Uterus (tissue), 2 donors: Measurements from ENCODE around the gene ZBTB17.

Experiments
- POLR2A ChIP-seq, 2 donors: fragments of 450-650 bp; IDR thresholded peaks; one replicate each; pipeline ENCODE4 v1.6.1; 2016; ENCODE audit warnings: antibody characterized with exemption in 2 of 2, mild to moderate bottlenecking in 1 of 2, moderate library complexity in 1 of 2
- TF ChIP-seq, protein P1 (sequence below), 4 experiments: fragments of 200-600 bp in 2 of 4; fragments of 450-650 bp in 2 of 4; sonication (generic) in 2 of 4; IDR thresholded peaks; one replicate each; pipeline ENCODE4 v1.5.1; 2016 to 2019; ENCODE audit warnings: antibody characterized with exemption in 4 of 4, mild to moderate bottlenecking in 2 of 4, moderate library complexity in 1 of 4

DNA sequence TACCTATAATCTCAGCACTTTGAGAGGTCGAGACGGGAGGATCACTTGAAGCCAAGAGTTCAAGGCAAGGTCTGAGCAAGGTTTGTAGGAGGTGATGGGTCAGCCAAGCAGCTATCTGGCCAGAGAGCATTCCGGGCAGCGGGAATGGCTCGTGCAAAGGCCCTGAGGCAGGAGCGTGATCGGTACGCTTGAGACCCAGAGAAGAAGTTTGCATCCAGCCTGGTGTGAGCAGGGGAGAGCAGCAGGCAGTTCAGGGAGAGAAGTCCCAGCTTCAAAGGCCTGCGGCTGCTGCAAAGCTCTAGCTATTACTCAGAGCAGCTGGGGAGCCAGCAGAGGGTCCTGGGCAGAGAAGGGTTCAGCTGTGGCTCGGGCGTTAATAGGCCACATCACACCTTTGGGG lies 23.0 kb upstream of the ZBTB17 start:
- TF ChIP-seq, protein P1, sequence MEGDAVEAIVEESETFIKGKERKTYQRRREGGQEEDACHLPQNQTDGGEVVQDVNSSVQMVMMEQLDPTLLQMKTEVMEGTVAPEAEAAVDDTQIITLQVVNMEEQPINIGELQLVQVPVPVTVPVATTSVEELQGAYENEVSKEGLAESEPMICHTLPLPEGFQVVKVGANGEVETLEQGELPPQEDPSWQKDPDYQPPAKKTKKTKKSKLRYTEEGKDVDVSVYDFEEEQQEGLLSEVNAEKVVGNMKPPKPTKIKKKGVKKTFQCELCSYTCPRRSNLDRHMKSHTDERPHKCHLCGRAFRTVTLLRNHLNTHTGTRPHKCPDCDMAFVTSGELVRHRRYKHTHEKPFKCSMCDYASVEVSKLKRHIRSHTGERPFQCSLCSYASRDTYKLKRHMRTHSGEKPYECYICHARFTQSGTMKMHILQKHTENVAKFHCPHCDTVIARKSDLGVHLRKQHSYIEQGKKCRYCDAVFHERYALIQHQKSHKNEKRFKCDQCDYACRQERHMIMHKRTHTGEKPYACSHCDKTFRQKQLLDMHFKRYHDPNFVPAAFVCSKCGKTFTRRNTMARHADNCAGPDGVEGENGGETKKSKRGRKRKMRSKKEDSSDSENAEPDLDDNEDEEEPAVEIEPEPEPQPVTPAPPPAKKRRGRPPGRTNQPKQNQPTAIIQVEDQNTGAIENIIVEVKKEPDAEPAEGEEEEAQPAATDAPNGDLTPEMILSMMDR (IDR thresholded peaks at IDR 0.05) = no peak
- no peak for TF ChIP-seq POLR2A (IDR thresholded peaks at IDR 0.05)
